RWPE2 (cell line): ENCODE results near the gene GGTLC1.

Experiments used
- ATAC-seq: fragments of 200-7000 bp; cut with Tn5 transposase; 3 replicates; pipeline ENCODE4 v1.9.1; 2021; ENCODE audit warnings: low read depth
- DNase-seq: peaks from one replicate; pipeline ENCODE4 v3.0.0-alpha.2; 2020; ENCODE audit warnings: low spot score
- H3K27ac ChIP-seq: fragments of 450-650 bp; 2 replicates; pipeline ENCODE4 v1.5.1; 2017; ENCODE audit warnings: mild to moderate bottlenecking; ENCODE audit not compliant: poor library complexity, severe bottlenecking
- H3K27me3 ChIP-seq: fragments of 250-450 bp; sonication (Bioruptor Pico); 2 replicates; pipeline ENCODE4 v1.5.1; 2021; ENCODE audit warnings: mild to moderate bottlenecking, moderate library complexity; ENCODE audit not compliant: insufficient read depth, poor library complexity, severe bottlenecking
- H3K36me3 ChIP-seq: fragments of 250-450 bp; sonication (Bioruptor Pico); 2 replicates; pipeline ENCODE4 v1.5.1; 2020; ENCODE audit warnings: low read depth, mild to moderate bottlenecking, moderate library complexity
- H3K4me1 ChIP-seq: fragments of 250-450 bp; sonication (Bioruptor Pico); 2 replicates; pipeline ENCODE4 v1.5.1; 2021; ENCODE audit warnings: mild to moderate bottlenecking, moderate library complexity; ENCODE audit not compliant: insufficient read depth, poor library complexity, severe bottlenecking
- H3K4me3 ChIP-seq: fragments of 250-450 bp; sonication (Bioruptor Pico); 2 replicates; pipeline ENCODE4 v1.5.1; 2021; ENCODE audit warnings: mild to moderate bottlenecking, moderate library complexity; ENCODE audit not compliant: severe bottlenecking
- H3K9me3 ChIP-seq: fragments of 250-450 bp; sonication (Bioruptor Pico); 2 replicates; pipeline ENCODE4 v1.5.1; 2021; ENCODE audit warnings: mild to moderate bottlenecking, moderate library complexity; ENCODE audit not compliant: severe bottlenecking
- CTCF ChIP-seq: fragments of 450-650 bp; IDR thresholded peaks from one replicate; pipeline ENCODE4 v1.5.1; 2017; ENCODE audit warnings: mild to moderate bottlenecking, moderate library complexity; ENCODE audit not compliant: poor library complexity, severe bottlenecking

The GGTLC1 gene

GRCh38 chr20:23963941-23964340, 24.6 kb downstream of the GGTLC1 start:
- no peak for DNase-seq
- Histone ChIP-seq H3K27me3 (no peaks in the 10 kb centered on the region), H3K36me3 (no peaks in the 10 kb centered on the region), H3K9me3 (peaks cover 11% of the 10 kb centered on the region), H3K4me1 (no peaks in the 10 kb centered on the region), H3K27ac (no peak overlapping the region), H3K4me3 (no peak overlapping the region)
- ATAC-seq, result no peak
- no peak for TF ChIP-seq CTCF

- H3K4me1 ChIP-seq, result no peaks in the 10 kb centered on the region
- no peak overlapping the region for H3K27ac ChIP-seq
- DNase-seq, result no peak
- no peak for TF ChIP-seq CTCF
- peaks cover 11% of the 10 kb centered on the region for H3K9me3 ChIP-seq
- ATAC-seq, result no peak
- no peaks in the 10 kb centered on the region for H3K27me3 ChIP-seq
- no peak overlapping the region for H3K4me3 ChIP-seq
- H3K36me3 ChIP-seq, result no peaks in the 10 kb centered on the region
Measured at GRCh38 chr20:23962272-23962671, 26.3 kb downstream of the GGTLC1 start.

GRCh38 chr20:23959054-23959453, 29.5 kb downstream of the GGTLC1 start:
- TF ChIP-seq CTCF, result no peak
- H3K27me3 ChIP-seq, result no peaks in the 10 kb centered on the region
- H3K9me3 ChIP-seq, result peaks cover 8% of the 10 kb centered on the region
- H3K36me3 ChIP-seq, result no peaks in the 10 kb centered on the region
- no peaks in the 10 kb centered on the region for H3K4me1 ChIP-seq
- ATAC-seq (no peak), DNase-seq (no peak)
- no peak overlapping the region for H3K27ac ChIP-seq
- H3K4me3 ChIP-seq, result no peak overlapping the region

- no peak for TF ChIP-seq CTCF
- Histone ChIP-seq H3K27ac (no peak overlapping the region), H3K4me1 (no peaks in the 10 kb centered on the region), H3K27me3 (no peaks in the 10 kb centered on the region), H3K9me3 (no peaks in the 10 kb centered on the region), H3K4me3 (no peak overlapping the region), H3K36me3 (no peaks in the 10 kb centered on the region)
- ATAC-seq (no peak), DNase-seq (no peak)
Measured at GRCh38 chr20:23955896-23956295, 32.7 kb downstream of the GGTLC1 start.

GRCh38 chr20:23954008-23954745, 34.4 kb downstream of the GGTLC1 start:
- Histone ChIP-seq H3K27ac (no peak overlapping the region), H3K27me3 (peaks cover 5% of the 10 kb centered on the region), H3K4me1 (no peaks in the 10 kb centered on the region), H3K9me3 (no peaks in the 10 kb centered on the region), H3K36me3 (no peaks in the 10 kb centered on the region), H3K4me3 (no peak overlapping the region)
- ATAC-seq (no peak), DNase-seq (no peak)
- no peak for TF ChIP-seq CTCF
